ENCODE results near the gene FHOD1.

- TF ChIP-seq CTCF (IDR thresholded peaks at IDR 0.05; ENCODE audit: insufficient read depth, low read length) (no peak), SPI1 (IDR thresholded peaks at IDR 0.05; ENCODE audit: borderline replicate concordance, low read depth) (no peak), GABPA (IDR thresholded peaks at IDR 0.05; ENCODE audit: low read depth) (no peak)
Measured at GRCh38 chr16:67277294-67277998, 30.2 kb upstream of the FHOD1 start.

Measured in HL-60 (cell line).